Endodermal cell (in vitro differentiated cells): ENCODE measurements around the gene LRRC36. TPM values are rescaled to one million over a fixed set of nuclear protein-coding genes. Genes with fewer than 3 reads are reported as not detected.

Experiments
- DNase-seq: peaks from one replicate; pipeline ENCODE4 v3.0.0-alpha.2; 2017
- H3K27ac ChIP-seq: 2 replicates; pipeline ENCODE4 v1.5.1; 2013; ENCODE audit warnings: mild to moderate bottlenecking, low read depth, low read length, moderate library complexity
- H3K27me3 ChIP-seq: 2 replicates; pipeline ENCODE4 v1.6.1; 2013; ENCODE audit warnings: mild to moderate bottlenecking, low read length, moderate library complexity; ENCODE audit not compliant: insufficient read depth, control insufficient read depth, poor library complexity, severe bottlenecking
- H3K36me3 ChIP-seq: 2 replicates; pipeline ENCODE4 v1.7.0; 2013; ENCODE audit warnings: mild to moderate bottlenecking, low read length, moderate library complexity; ENCODE audit not compliant: control insufficient read depth, insufficient read depth
- H3K4me1 ChIP-seq: one replicate; pipeline ENCODE4 v1.7.0; 2013; ENCODE audit warnings: low read length; ENCODE audit not compliant: control insufficient read depth, insufficient read depth
- H3K4me3 ChIP-seq: 2 replicates; pipeline ENCODE4 v1.5.1; 2013; ENCODE audit warnings: mild to moderate bottlenecking, low read length, moderate library complexity
- H3K9ac ChIP-seq: 2 replicates; pipeline ENCODE4 v1.6.1; 2013; ENCODE audit warnings: mild to moderate bottlenecking, low read length, moderate library complexity; ENCODE audit not compliant: poor library complexity, severe bottlenecking; ENCODE audit errors: extremely low read depth
- H3K9me3 ChIP-seq: 2 replicates; pipeline ENCODE4 v1.6.1; 2013; ENCODE audit warnings: mild to moderate bottlenecking, low read length, moderate library complexity; ENCODE audit not compliant: control insufficient read depth
- H3K27ac Mint-ChIP-seq: 2 replicates; pipeline ENCODE4 v1.8.0; 2020; ENCODE audit warnings: mixed read lengths
- H3K27me3 Mint-ChIP-seq: 2 replicates; pipeline ENCODE4 v1.8.0; 2021; ENCODE audit warnings: mild to moderate bottlenecking, mixed read lengths; ENCODE audit not compliant: insufficient read depth
- H3K36me3 Mint-ChIP-seq: 2 replicates; pipeline ENCODE4 v1.8.0; 2020; ENCODE audit warnings: low read depth, mixed read lengths
- H3K4me1 Mint-ChIP-seq: 2 replicates; pipeline ENCODE4 v1.8.0; 2020; ENCODE audit warnings: mixed read lengths
- H3K4me3 Mint-ChIP-seq: 2 replicates; pipeline ENCODE4 v1.8.0; 2020; ENCODE audit warnings: mild to moderate bottlenecking, moderate library complexity, mixed read lengths
- H3K9me3 Mint-ChIP-seq: 2 replicates; pipeline ENCODE4 v1.8.0; 2020; ENCODE audit warnings: mild to moderate bottlenecking, mixed read lengths
- WGBS, 2 experiments: methylation state at CpG; one replicate each; pipeline versions ENCODE4 v1.1.5 to v1.1.7; 2013; ENCODE audit warnings: missing lambda C conversion rate in 2 of 2, mixed read lengths in 1 of 2; ENCODE audit not compliant: insufficient coverage in 1 of 2, insufficient read length in 1 of 2; 5-methylcytosine and 5-hydroxymethylcytosine counted together
- total RNA-seq, 2 donors: library from RNA; stranded (reverse); fragmentation: NEBNext Ultra II Directional in 1 of 2; extraction: Animal tissue kit (Norgen Biotek cat#: 25700) in 1 of 2; gene quantifications; 2 replicates in 1 of 2; 3 replicates in 1 of 2; pipeline ENCODE4 v1.2.1, GENCODE V29; 2021
- TF ChIP-seq, protein P1 (sequence below): fragments of 200-600 bp; sonication (generic); conservative IDR thresholded peaks from 2 replicates; pipeline ENCODE4 v1.5.0; 2021; ENCODE audit warnings: antibody characterized with exemption, mild to moderate bottlenecking

Gene LRRC36
- total RNA-seq, 2 donors from 2014 or later: 0.73 TPM; not detected in 1

DNA sequence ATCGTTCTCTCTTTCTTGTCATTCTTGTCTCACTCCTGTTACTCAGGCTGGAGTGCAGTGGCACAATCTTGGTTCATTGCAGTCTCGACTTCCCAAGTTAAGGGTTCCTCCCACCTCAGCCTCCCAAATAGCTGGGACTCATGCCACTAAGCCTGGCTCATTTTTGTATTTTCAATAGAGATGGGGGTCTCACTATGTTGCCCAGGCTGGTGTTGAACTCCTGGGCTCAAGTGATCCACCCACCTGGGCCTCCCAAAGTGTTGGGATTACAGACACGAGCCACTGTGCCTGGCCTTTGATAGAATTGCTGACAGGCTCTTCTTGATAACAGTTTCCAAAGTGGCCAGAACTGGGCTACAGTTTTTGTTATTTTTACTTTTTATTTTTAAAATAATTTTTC is 34.4 kb downstream of the LRRC36 start:
- Mint-ChIP-seq H3K4me1 (peaks cover 26% of the 10 kb centered on the region), H3K9me3 (no peaks in the 10 kb centered on the region), H3K4me3 (no peak overlapping the region), H3K27me3 (peaks cover 7% of the 10 kb centered on the region), H3K27ac (no peak overlapping the region), H3K36me3 (no peaks in the 10 kb centered on the region)
- Histone ChIP-seq H3K9ac (no peak overlapping the region), H3K36me3 (no peaks in the 10 kb centered on the region), H3K27ac (no peak overlapping the region), H3K27me3 (no peaks in the 10 kb centered on the region), H3K4me3 (no peak overlapping the region), H3K9me3 (no peaks in the 10 kb centered on the region), H3K4me1 (peaks cover 12% of the 10 kb centered on the region)
- TF ChIP-seq, protein P1, sequence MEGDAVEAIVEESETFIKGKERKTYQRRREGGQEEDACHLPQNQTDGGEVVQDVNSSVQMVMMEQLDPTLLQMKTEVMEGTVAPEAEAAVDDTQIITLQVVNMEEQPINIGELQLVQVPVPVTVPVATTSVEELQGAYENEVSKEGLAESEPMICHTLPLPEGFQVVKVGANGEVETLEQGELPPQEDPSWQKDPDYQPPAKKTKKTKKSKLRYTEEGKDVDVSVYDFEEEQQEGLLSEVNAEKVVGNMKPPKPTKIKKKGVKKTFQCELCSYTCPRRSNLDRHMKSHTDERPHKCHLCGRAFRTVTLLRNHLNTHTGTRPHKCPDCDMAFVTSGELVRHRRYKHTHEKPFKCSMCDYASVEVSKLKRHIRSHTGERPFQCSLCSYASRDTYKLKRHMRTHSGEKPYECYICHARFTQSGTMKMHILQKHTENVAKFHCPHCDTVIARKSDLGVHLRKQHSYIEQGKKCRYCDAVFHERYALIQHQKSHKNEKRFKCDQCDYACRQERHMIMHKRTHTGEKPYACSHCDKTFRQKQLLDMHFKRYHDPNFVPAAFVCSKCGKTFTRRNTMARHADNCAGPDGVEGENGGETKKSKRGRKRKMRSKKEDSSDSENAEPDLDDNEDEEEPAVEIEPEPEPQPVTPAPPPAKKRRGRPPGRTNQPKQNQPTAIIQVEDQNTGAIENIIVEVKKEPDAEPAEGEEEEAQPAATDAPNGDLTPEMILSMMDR: no peak
- 89 to 95% methylated on average over 2 to 3 of the region's 3 CpGs for whole genome bisulfite sequencing, 2 experiments
- DNase-seq: no peak

DNA sequence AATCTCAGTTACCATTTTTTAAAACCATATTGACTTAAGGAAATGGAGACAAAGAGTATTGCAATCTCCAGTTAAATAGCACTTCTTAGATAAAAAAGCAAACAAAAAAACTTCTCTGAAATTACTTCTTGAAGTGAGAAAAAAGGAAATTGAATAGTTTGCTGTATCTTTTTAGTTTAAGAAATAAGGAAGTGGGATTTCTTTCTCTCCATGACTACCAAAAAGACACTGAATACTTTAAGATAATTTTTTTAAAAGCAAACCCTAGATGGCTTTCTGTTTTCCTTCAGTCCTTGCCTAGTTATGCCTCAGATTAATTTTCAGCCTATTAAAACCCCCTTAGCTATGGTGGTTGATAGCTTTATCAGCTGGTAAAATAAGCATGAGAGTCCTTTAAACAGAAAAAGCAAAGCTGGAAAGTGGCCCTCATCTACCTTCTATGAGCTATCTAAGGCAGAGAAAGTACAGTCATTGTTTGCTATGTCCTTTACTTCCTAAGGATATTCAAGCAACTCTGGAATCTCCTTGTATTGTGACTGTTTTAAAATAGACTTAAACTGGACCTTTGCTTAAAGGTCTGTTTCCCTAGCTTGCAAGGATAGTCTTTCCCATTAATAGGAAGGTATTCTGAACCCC is 38.1 kb downstream of the LRRC36 start:
- Mint-ChIP-seq H3K9me3 (no peaks in the 10 kb centered on the region), H3K4me1 (peaks cover 18% of the 10 kb centered on the region), H3K36me3 (no peaks in the 10 kb centered on the region), H3K4me3 (no peak overlapping the region), H3K27me3 (peaks cover 12% of the 10 kb centered on the region), H3K27ac (no peak overlapping the region)
- DNase-seq: no peak
- TF ChIP-seq, protein P1: no peak
- Histone ChIP-seq H3K4me1 (peaks cover 5% of the 10 kb centered on the region), H3K9ac (no peak overlapping the region), H3K27me3 (peaks cover 12% of the 10 kb centered on the region), H3K27ac (no peak overlapping the region), H3K4me3 (peak overlapping the region; percentile 11), H3K9me3 (no peaks in the 10 kb centered on the region), H3K36me3 (no peaks in the 10 kb centered on the region)

DNA sequence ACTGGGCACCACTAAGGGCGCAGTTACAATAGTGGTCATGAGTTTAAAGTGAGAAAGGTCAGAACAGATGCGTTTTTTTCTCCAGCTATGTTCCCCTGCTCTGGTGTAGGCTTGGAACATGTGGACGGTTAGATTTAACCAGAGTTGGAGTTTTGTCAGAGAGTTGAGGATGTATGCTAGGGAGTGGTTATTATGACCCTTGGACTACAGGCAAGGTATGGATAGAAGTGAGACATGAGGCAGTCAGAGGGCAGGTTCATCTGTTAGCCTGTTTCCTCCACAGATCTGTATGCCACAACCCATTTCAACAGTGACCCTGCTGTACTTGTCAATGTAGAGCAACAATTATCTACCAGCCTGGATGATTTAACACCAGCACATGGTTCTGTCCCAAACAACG is 44.0 kb downstream of the LRRC36 start:
- Histone ChIP-seq H3K27ac (no peak overlapping the region), H3K9me3 (no peaks in the 10 kb centered on the region), H3K36me3 (no peaks in the 10 kb centered on the region), H3K4me1 (no peaks in the 10 kb centered on the region), H3K27me3 (peaks cover 22% of the 10 kb centered on the region), H3K9ac (no peak overlapping the region), H3K4me3 (no peak overlapping the region)
- Mint-ChIP-seq H3K4me1 (no peaks in the 10 kb centered on the region), H3K9me3 (no peaks in the 10 kb centered on the region), H3K36me3 (no peaks in the 10 kb centered on the region), H3K27ac (no peak overlapping the region), H3K4me3 (no peak overlapping the region), H3K27me3 (peaks cover 5% of the 10 kb centered on the region)
- WGBS, 2 experiments: 88 to 92% methylated on average over 2 to 4 of the region's 4 CpGs
- DNase-seq: no peak
- TF ChIP-seq, protein P1: no peak
